ENCODE measurements around the gene KRTAP5-4. TPM values are rescaled to one million over a fixed set of nuclear protein-coding genes. Genes with fewer than 3 reads are reported as not detected.

The KRTAP5-4 gene
- total RNA-seq, 2 donors from 2014 or later: not detected

- no peak for ATAC-seq (replicated peaks in 1 of 2)
- H3K9me3 Mint-ChIP-seq: no peaks in the 10 kb centered on the region
These were observed 17.2 kb upstream of the KRTAP5-4 start for GRCh38 chr11:1639102-1639620.

GRCh38 chr11:1638344-1638743, 16.4 kb upstream of the KRTAP5-4 start:
- no peaks in the 10 kb centered on the region for H3K4me1 Mint-ChIP-seq (ENCODE audit: low read depth)
- H3K9me3 Mint-ChIP-seq: no peaks in the 10 kb centered on the region
- no peak overlapping the region for H3K4me3 Mint-ChIP-seq
- DNase-seq (no peak), ATAC-seq (replicated peaks in 1 of 2) (no peak)
- no peaks in the 10 kb centered on the region for H3K36me3 Mint-ChIP-seq (ENCODE audit: insufficient read depth in 2 of 2)
- no peaks in the 10 kb centered on the region for H3K27me3 Mint-ChIP-seq (ENCODE audit: low read depth)
- no peak overlapping the region for H3K27ac Mint-ChIP-seq

More at GRCh38 chr11:1639102-1639620, 17.2 kb upstream of the KRTAP5-4 start:
- H3K27me3 Mint-ChIP-seq (ENCODE audit: low read depth): peaks cover 2% of the 10 kb centered on the region
- DNase-seq: no peak
- H3K4me1 Mint-ChIP-seq (ENCODE audit: low read depth): no peaks in the 10 kb centered on the region
- H3K36me3 Mint-ChIP-seq (ENCODE audit: insufficient read depth in 2 of 2): no peaks in the 10 kb centered on the region
- no peak overlapping the region for H3K4me3 Mint-ChIP-seq
- no peak overlapping the region for H3K27ac Mint-ChIP-seq

GRCh38 chr11:1637628-1638027, 15.7 kb upstream of the KRTAP5-4 start:
- no peak for DNase-seq
- peaks cover 3% of the 10 kb centered on the region for H3K4me1 Mint-ChIP-seq (ENCODE audit: low read depth)
- H3K27me3 Mint-ChIP-seq (ENCODE audit: low read depth): no peaks in the 10 kb centered on the region
- ATAC-seq (replicated peaks in 1 of 2): no peak
- H3K4me3 Mint-ChIP-seq: no peak overlapping the region
- no peak overlapping the region for H3K27ac Mint-ChIP-seq
- no peaks in the 10 kb centered on the region for H3K9me3 Mint-ChIP-seq
- H3K36me3 Mint-ChIP-seq (ENCODE audit: insufficient read depth in 2 of 2): no peaks in the 10 kb centered on the region

DNA sequence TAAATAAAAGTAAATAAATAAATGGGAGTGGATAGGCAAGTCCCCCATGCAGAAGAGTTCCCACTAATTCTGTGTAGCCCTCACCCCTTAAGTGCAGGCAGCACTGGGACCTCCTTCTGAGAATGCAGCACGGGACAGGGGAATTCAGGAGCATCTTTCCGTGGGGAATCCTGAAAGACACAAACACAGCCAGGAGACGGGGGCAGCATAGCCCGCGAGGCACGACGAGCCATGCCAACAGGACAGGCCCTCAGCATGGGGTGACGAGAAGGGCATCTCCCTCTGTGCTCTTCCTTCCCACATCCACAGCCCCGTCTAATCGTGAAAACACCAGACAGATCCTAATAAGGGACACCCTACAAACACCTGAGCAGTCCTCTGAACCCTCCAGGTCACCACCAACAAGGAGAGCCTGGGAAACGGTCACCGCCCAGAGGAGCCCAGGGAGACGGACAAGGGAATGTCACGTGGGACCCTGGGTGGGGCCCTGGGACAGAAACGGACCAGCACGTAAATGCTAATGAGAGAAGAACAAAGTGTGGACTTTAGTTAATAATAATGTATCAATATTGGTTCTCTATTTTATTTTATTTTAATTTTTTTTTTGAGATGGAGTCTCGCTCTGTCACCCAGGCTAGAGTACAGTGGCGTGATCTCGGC, 14.5 kb upstream of the KRTAP5-4 start:
- Mint-ChIP-seq H3K4me3 (no peak overlapping the region), H3K4me1 (ENCODE audit: low read depth) (peaks cover 5% of the 10 kb centered on the region), H3K9me3 (no peaks in the 10 kb centered on the region), H3K36me3 (ENCODE audit: insufficient read depth in 2 of 2) (no peaks in the 10 kb centered on the region), H3K27ac (no peak overlapping the region), H3K27me3 (ENCODE audit: low read depth) (no peaks in the 10 kb centered on the region)
- ATAC-seq (replicated peaks in 1 of 2) (no peak), DNase-seq (no peak)

DNA sequence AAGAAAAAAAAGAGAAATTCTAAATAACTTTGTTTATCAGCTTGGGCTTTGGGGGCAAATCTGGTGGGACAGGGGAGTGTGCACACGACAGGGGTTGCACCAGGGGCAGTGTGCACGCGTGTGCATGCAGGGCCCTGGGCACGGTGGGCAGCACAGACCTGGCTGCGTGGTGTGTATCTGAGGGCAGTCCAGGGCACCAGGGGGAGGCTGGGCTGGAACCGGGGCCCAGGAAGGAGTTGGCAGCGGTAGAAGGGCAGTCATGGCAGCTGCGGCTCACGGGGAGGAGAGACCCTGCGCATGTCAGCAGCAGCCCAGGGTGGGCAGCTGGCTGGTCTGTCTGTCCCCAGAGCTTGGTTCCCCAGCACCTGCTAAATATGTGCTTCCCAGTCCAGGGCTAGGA, 11.9 kb upstream of the KRTAP5-4 start:
- no peak overlapping the region for H3K4me3 Mint-ChIP-seq
- DNase-seq: no peak
- peaks cover 8% of the 10 kb centered on the region for H3K27me3 Mint-ChIP-seq (ENCODE audit: low read depth)
- no peak overlapping the region for H3K27ac Mint-ChIP-seq
- no peak for ATAC-seq (replicated peaks in 1 of 2)
- H3K4me1 Mint-ChIP-seq (ENCODE audit: low read depth): peaks cover 5% of the 10 kb centered on the region
- no peaks in the 10 kb centered on the region for H3K9me3 Mint-ChIP-seq
- H3K36me3 Mint-ChIP-seq (ENCODE audit: insufficient read depth in 2 of 2): no peaks in the 10 kb centered on the region

GRCh38 chr11:1632053-1632714, 10.2 kb upstream of the KRTAP5-4 start:
- Mint-ChIP-seq H3K9me3 (no peaks in the 10 kb centered on the region), H3K4me1 (ENCODE audit: low read depth) (peaks cover 5% of the 10 kb centered on the region), H3K27me3 (ENCODE audit: low read depth) (peaks cover 8% of the 10 kb centered on the region), H3K27ac (no peak overlapping the region), H3K36me3 (ENCODE audit: insufficient read depth in 2 of 2) (no peaks in the 10 kb centered on the region), H3K4me3 (no peak overlapping the region)
- DNase-seq (no peak), ATAC-seq (replicated peaks in 1 of 2) (peak in 1 of 2 donors; percentile 53)

GRCh38 chr11:1631066-1631568, 9.2 kb upstream of the KRTAP5-4 start:
- H3K36me3 Mint-ChIP-seq (ENCODE audit: insufficient read depth in 2 of 2): no peaks in the 10 kb centered on the region
- H3K27me3 Mint-ChIP-seq (ENCODE audit: low read depth): peaks cover 8% of the 10 kb centered on the region
- peaks cover 5% of the 10 kb centered on the region for H3K4me1 Mint-ChIP-seq (ENCODE audit: low read depth)
- no peak overlapping the region for H3K27ac Mint-ChIP-seq
- no peaks in the 10 kb centered on the region for H3K9me3 Mint-ChIP-seq
- DNase-seq (no peak), ATAC-seq (replicated peaks in 1 of 2) (no peak)
- no peak overlapping the region for H3K4me3 Mint-ChIP-seq

- H3K4me1 Mint-ChIP-seq (ENCODE audit: low read depth): peaks cover 5% of the 10 kb centered on the region
- no peak overlapping the region for H3K27ac Mint-ChIP-seq
- no peak overlapping the region for H3K4me3 Mint-ChIP-seq
- no peaks in the 10 kb centered on the region for H3K36me3 Mint-ChIP-seq (ENCODE audit: insufficient read depth in 2 of 2)
- H3K9me3 Mint-ChIP-seq: no peaks in the 10 kb centered on the region
- DNase-seq (no peak), ATAC-seq (replicated peaks in 1 of 2) (no peak)
- peaks cover 8% of the 10 kb centered on the region for H3K27me3 Mint-ChIP-seq (ENCODE audit: low read depth)
These were observed 8.3 kb upstream of the KRTAP5-4 start for GRCh38 chr11:1630271-1630670.

DNA sequence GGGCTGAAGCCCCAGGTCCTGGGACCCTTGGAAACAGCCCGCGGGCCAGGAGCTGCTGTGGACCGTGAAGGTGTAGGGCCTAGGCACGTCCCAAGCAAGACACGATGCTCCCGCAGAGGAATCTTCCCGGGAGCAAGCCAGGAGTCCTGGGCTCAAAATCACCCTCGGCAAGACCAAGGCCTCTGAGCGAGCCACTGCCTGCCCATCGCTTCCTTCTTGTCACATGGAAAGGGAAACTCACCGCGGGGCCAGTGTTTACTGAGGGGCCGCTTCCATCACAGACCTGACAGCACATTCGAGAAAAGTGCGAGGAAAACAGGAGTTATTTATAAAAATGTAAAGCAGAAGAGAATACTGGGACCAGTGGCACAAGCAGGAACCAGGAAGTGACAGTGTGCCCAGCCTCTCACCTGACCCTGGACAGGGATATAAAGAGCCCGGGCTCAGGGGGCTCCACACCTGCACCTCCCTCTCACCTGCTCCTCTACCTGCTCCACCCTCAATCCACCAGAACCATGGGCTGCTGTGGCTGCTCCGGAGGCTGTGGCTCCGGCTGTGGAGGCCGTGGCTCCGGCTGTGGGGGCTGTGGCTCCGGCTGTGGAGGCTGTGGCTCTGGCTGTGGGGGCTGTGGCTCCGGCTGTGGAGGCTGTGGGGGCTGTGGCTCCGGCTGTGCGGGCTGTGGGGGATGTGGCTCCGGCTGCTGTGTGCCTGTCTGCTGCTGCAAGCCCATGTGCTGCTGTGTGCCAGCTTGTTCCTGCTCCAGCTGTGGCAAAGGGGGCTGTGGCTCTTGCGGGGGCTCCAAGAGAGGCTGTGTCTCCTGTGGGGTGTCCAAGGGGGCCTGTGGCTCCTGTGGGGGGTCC, 7.6 kb upstream of the KRTAP5-4 start, which contains the start of gene KRTAP5-5:
Gene KRTAP5-5, plus strand, starts transcription at position 450 of the 860 bp plus-strand sequence. Its CDS starts 66 bp downstream, at position 516.
- H3K4me3 Mint-ChIP-seq: no peak within 1 kb of the TSS
- no peaks in the 10 kb centered on the region for H3K36me3 Mint-ChIP-seq (ENCODE audit: insufficient read depth in 2 of 2)

GRCh38 chr11:1628506-1629325, 6.8 kb upstream of the KRTAP5-4 start:
- DNase-seq: peak; percentile 69 to 71
- no peak overlapping the region for H3K27ac Mint-ChIP-seq
- H3K4me3 Mint-ChIP-seq: no peak overlapping the region
- peaks cover 5% of the 10 kb centered on the region for H3K4me1 Mint-ChIP-seq (ENCODE audit: low read depth)
- H3K27me3 Mint-ChIP-seq (ENCODE audit: low read depth): peaks cover 8% of the 10 kb centered on the region
- no peaks in the 10 kb centered on the region for H3K36me3 Mint-ChIP-seq (ENCODE audit: insufficient read depth in 2 of 2)
- H3K9me3 Mint-ChIP-seq: no peaks in the 10 kb centered on the region
- peak; percentile 84 to 89 for ATAC-seq (replicated peaks in 1 of 2)

More for the DNA sequence above, 7.6 kb upstream of the KRTAP5-4 start, which contains the start of gene KRTAP5-5:
- H3K9me3 Mint-ChIP-seq: no peaks in the 10 kb centered on the region
- ATAC-seq (replicated peaks in 1 of 2): no peak
- peaks cover 8% of the 10 kb centered on the region for H3K27me3 Mint-ChIP-seq (ENCODE audit: low read depth)
- no peak within 1 kb of the TSS for H3K27ac Mint-ChIP-seq
- peaks cover 5% of the 10 kb centered on the region for H3K4me1 Mint-ChIP-seq (ENCODE audit: low read depth)
- no peak for DNase-seq

GRCh38 chr11:1625541-1625940, 3.6 kb upstream of the KRTAP5-4 start:
- Mint-ChIP-seq H3K27me3 (ENCODE audit: low read depth) (peaks cover 2% of the 10 kb centered on the region), H3K9me3 (no peaks in the 10 kb centered on the region), H3K4me1 (ENCODE audit: low read depth) (no peaks in the 10 kb centered on the region), H3K36me3 (ENCODE audit: insufficient read depth in 2 of 2) (no peaks in the 10 kb centered on the region), H3K4me3 (no peak overlapping the region), H3K27ac (no peak overlapping the region)
- no peak for DNase-seq
- no peak for ATAC-seq (replicated peaks in 1 of 2)

DNA sequence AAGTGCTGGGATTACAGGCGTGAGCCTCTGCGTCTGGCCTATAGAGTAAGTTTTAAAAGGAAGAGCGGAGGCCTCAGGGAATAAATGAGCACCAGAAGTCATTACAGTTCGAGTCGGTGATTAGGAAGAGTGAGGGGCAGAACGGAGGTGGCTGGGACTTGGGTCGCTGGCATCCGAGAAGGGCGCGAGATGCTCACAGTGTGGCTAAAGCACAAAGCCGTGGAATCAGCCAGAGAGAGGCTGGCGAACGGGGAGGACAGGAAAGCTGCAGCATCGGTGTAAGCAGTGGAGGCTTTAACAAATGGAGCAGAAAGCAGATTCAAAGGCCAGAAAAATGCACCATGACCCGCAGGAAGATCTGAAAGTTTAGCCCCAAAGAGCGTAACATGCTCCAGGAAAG, 2.7 kb upstream of the KRTAP5-4 start:
- Mint-ChIP-seq H3K4me3 (no peak overlapping the region), H3K27ac (no peak overlapping the region)

More for the DNA sequence above, 2.7 kb upstream of the KRTAP5-4 start:
- Mint-ChIP-seq H3K9me3 (no peaks in the 10 kb centered on the region), H3K36me3 (ENCODE audit: insufficient read depth in 2 of 2) (no peaks in the 10 kb centered on the region), H3K4me1 (ENCODE audit: low read depth) (peaks cover 2% of the 10 kb centered on the region), H3K27me3 (ENCODE audit: low read depth) (no peaks in the 10 kb centered on the region)
- no peak for ATAC-seq (replicated peaks in 1 of 2)
- DNase-seq: no peak

Measured in activated T-cell treated with anti-CD3 and anti-CD28 coated beads, Interleukin-2, amount 50 U/mL, for 72 hours (primary cell).